ENCODE data around the gene SUPT20HL2. TPM values are rescaled to one million over a fixed set of nuclear protein-coding genes. Genes with fewer than 3 reads are reported as not detected.
"Not testable (repeated sequence)": the region's sequence is repeated elsewhere in the genome, so short reads cannot be mapped to it uniquely, and the experiment has no call there.

SUPT20HL2 gene
- not detected for polyA plus RNA-seq (2012; ENCODE audit: low read depth, missing spikeins)

- FAIRE-seq: no peak
- DNase-seq (ENCODE audit: insufficient read length, low spot score): no peak
- TF ChIP-seq POLR2AphosphoS5 (IDR thresholded peaks at IDR 0.05; ENCODE audit: low read depth, low read length): no peak
- no peak for TF ChIP-seq PAX5 (IDR thresholded peaks at IDR 0.05; ENCODE audit: insufficient read depth, low read length, severe bottlenecking)
- TF ChIP-seq TAF1 (IDR thresholded peaks at IDR 0.05; ENCODE audit: low read depth, low read length): no peak
- no peak for TF ChIP-seq POLR2A (IDR thresholded peaks at IDR 0.05; ENCODE audit: low read depth, low read length)
- TF ChIP-seq SPI1 (IDR thresholded peaks at IDR 0.05; ENCODE audit: low read depth, low read length): no peak
- no peak for TF ChIP-seq POU2F2 (IDR thresholded peaks at IDR 0.05; ENCODE audit: low read depth, low read length)
Measured at GRCh38 chrX:24314019-24314635, at the start of gene SUPT20HL2. Gene SUPT20HL2 (minus strand): TSS chrX:24314069. CDS start chrX:24313315, 754 bp downstream.

GRCh38 chrX:24362089-24362745 lies 48.3 kb upstream of the SUPT20HL2 start:
- not testable (repeated sequence) for DNase-seq (ENCODE audit: insufficient read length, low spot score); FAIRE-seq

GRCh38 chrX:24360272-24360671 lies 46.4 kb upstream of the SUPT20HL2 start, which contains the start of gene SUPT20HL1:
Gene SUPT20HL1 (plus strand): TSS chrX:24360639. CDS start chrX:24362761, 2,122 bp downstream.
- DNase-seq (ENCODE audit: insufficient read length, low spot score) (no peak), FAIRE-seq (peak; percentile 66)
- TF ChIP-seq POLR2AphosphoS5 (IDR thresholded peaks at IDR 0.05; ENCODE audit: low read depth, low read length) (no peak), TAF1 (IDR thresholded peaks at IDR 0.05; ENCODE audit: low read depth, low read length) (no peak), POU2F2 (IDR thresholded peaks at IDR 0.05; ENCODE audit: low read depth, low read length) (no peak), PAX5 (IDR thresholded peaks at IDR 0.05; ENCODE audit: insufficient read depth, low read length, severe bottlenecking) (no peak), POLR2A (IDR thresholded peaks at IDR 0.05; ENCODE audit: low read depth, low read length) (no peak), SPI1 (IDR thresholded peaks at IDR 0.05; ENCODE audit: low read depth, low read length) (no peak)

- DNase-seq (ENCODE audit: insufficient read length, low spot score) (no peak), FAIRE-seq (no peak)
- TF ChIP-seq POLR2A (IDR thresholded peaks at IDR 0.05; ENCODE audit: low read depth, low read length): no peak
- no peak for TF ChIP-seq PAX5 (IDR thresholded peaks at IDR 0.05; ENCODE audit: insufficient read depth, low read length, severe bottlenecking)
- no peak for TF ChIP-seq POU2F2 (IDR thresholded peaks at IDR 0.05; ENCODE audit: low read depth, low read length)
- TF ChIP-seq SPI1 (IDR thresholded peaks at IDR 0.05; ENCODE audit: low read depth, low read length): no peak
- TF ChIP-seq TAF1 (IDR thresholded peaks at IDR 0.05; ENCODE audit: low read depth, low read length): no peak
- no peak for TF ChIP-seq POLR2AphosphoS5 (IDR thresholded peaks at IDR 0.05; ENCODE audit: low read depth, low read length)
Measured at GRCh38 chrX:24357106-24357505, 43.2 kb upstream of the SUPT20HL2 start.

GRCh38 chrX:24355095-24355494 lies 41.2 kb upstream of the SUPT20HL2 start:
- DNase-seq (ENCODE audit: insufficient read length, low spot score) (no peak), FAIRE-seq (no peak)
- TF ChIP-seq TAF1 (IDR thresholded peaks at IDR 0.05; ENCODE audit: low read depth, low read length) (no peak), PAX5 (IDR thresholded peaks at IDR 0.05; ENCODE audit: insufficient read depth, low read length, severe bottlenecking) (no peak), POU2F2 (IDR thresholded peaks at IDR 0.05; ENCODE audit: low read depth, low read length) (no peak), SPI1 (IDR thresholded peaks at IDR 0.05; ENCODE audit: low read depth, low read length) (no peak), POLR2A (IDR thresholded peaks at IDR 0.05; ENCODE audit: low read depth, low read length) (no peak), POLR2AphosphoS5 (IDR thresholded peaks at IDR 0.05; ENCODE audit: low read depth, low read length) (no peak)

GRCh38 chrX:24350217-24350616 lies 36.3 kb upstream of the SUPT20HL2 start:
- FAIRE-seq (no peak), DNase-seq (ENCODE audit: insufficient read length, low spot score) (no peak)
- TF ChIP-seq PAX5 (IDR thresholded peaks at IDR 0.05; ENCODE audit: insufficient read depth, low read length, severe bottlenecking) (no peak), TAF1 (IDR thresholded peaks at IDR 0.05; ENCODE audit: low read depth, low read length) (no peak), POLR2A (IDR thresholded peaks at IDR 0.05; ENCODE audit: low read depth, low read length) (no peak), SPI1 (IDR thresholded peaks at IDR 0.05; ENCODE audit: low read depth, low read length) (no peak), POU2F2 (IDR thresholded peaks at IDR 0.05; ENCODE audit: low read depth, low read length) (no peak), POLR2AphosphoS5 (IDR thresholded peaks at IDR 0.05; ENCODE audit: low read depth, low read length) (no peak)

- FAIRE-seq: peak; percentile 71
- no peak for DNase-seq (ENCODE audit: insufficient read length, low spot score)
- no peak for TF ChIP-seq PAX5 (IDR thresholded peaks at IDR 0.05; ENCODE audit: insufficient read depth, low read length, severe bottlenecking)
- no peak for TF ChIP-seq POLR2A (IDR thresholded peaks at IDR 0.05; ENCODE audit: low read depth, low read length)
- no peak for TF ChIP-seq TAF1 (IDR thresholded peaks at IDR 0.05; ENCODE audit: low read depth, low read length)
- TF ChIP-seq SPI1 (IDR thresholded peaks at IDR 0.05; ENCODE audit: low read depth, low read length): no peak
- TF ChIP-seq POLR2AphosphoS5 (IDR thresholded peaks at IDR 0.05; ENCODE audit: low read depth, low read length): no peak
- no peak for TF ChIP-seq POU2F2 (IDR thresholded peaks at IDR 0.05; ENCODE audit: low read depth, low read length)
Measured at GRCh38 chrX:24347881-24348280, 34.0 kb upstream of the SUPT20HL2 start.

GRCh38 chrX:24343719-24344118 lies 29.9 kb upstream of the SUPT20HL2 start:
- TF ChIP-seq POLR2AphosphoS5 (IDR thresholded peaks at IDR 0.05; ENCODE audit: low read depth, low read length): no peak
- peak; percentile 80 for TF ChIP-seq SPI1 (IDR thresholded peaks at IDR 0.05; ENCODE audit: low read depth, low read length)
- no peak for TF ChIP-seq PAX5 (IDR thresholded peaks at IDR 0.05; ENCODE audit: insufficient read depth, low read length, severe bottlenecking)
- FAIRE-seq (peak; percentile 80), DNase-seq (ENCODE audit: insufficient read length, low spot score) (peak; percentile 2)

GRCh38 chrX:24341795-24342194 lies 27.9 kb upstream of the SUPT20HL2 start:
- FAIRE-seq (no peak), DNase-seq (ENCODE audit: insufficient read length, low spot score) (no peak)
- TF ChIP-seq TAF1 (IDR thresholded peaks at IDR 0.05; ENCODE audit: low read depth, low read length) (no peak), SPI1 (IDR thresholded peaks at IDR 0.05; ENCODE audit: low read depth, low read length) (no peak), POLR2A (IDR thresholded peaks at IDR 0.05; ENCODE audit: low read depth, low read length) (no peak), PAX5 (IDR thresholded peaks at IDR 0.05; ENCODE audit: insufficient read depth, low read length, severe bottlenecking) (no peak), POU2F2 (IDR thresholded peaks at IDR 0.05; ENCODE audit: low read depth, low read length) (no peak), POLR2AphosphoS5 (IDR thresholded peaks at IDR 0.05; ENCODE audit: low read depth, low read length) (no peak)

Measured in GM12891 (cell line).